HG02981 (cell line): Measurements from ENCODE around the gene IRAK1.
A peak's percentile ranks its signal among the peaks of the same experiment; 100 is the strongest.

Source experiments
- ATAC-seq: cut with Tn5 transposase; IDR thresholded peaks from one replicate; pipeline ENCODE4 v1.9.1; 2021; ENCODE audit warnings: mild to moderate bottlenecking, moderate library complexity; ENCODE audit not compliant: unreplicated experiment

IRAK1 gene

DNA sequence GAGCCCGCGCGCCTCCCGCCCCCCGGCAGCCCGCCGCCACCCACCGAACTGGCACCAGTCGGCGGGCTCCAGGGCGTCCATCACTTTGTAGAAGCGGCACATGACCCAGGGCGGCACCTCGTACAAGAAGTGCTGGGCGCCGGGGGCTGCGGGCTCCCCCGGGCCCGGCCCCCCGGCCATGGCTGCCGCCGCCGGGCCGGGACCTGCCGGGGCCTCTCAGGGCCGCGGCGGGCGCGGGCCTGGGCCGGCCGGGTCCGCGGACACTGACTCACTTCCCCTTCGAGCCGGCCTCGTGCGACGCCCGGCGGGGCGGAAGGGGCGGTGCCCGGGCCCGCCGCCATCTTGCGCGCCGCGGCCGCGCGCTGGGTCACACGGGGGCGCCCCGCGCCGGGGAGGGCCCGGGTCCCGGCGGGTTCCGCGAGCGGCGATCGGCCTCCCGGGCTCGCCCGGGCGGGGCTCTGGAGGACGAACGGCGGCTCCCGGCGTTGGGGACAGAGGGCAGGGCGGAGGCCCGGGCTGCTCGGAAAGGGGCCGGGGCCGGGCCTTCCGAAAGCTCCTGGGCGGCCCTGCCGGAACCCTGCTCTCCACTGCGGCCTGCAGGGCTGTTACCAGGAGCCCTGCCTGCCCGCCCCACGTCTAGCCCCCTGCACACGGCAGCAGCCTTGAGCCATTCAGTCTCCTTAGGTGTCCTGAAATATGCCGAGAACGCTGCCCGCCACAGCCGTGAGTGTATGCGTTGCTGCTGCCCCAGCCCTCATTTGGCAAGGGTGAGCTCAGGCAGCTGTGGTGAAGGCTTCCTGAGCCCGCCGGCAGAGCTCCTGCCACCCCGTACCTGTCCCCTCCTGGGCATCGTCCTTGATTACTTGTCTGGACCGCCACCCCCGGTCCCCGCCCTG, at the start of gene IRAK1:
TSS of gene IRAK1 (minus strand) at position 270 of the 896 bp plus-strand sequence. CDS start at position 180, 90 bp downstream.
- peak; percentile 67 for ATAC-seq

DNA sequence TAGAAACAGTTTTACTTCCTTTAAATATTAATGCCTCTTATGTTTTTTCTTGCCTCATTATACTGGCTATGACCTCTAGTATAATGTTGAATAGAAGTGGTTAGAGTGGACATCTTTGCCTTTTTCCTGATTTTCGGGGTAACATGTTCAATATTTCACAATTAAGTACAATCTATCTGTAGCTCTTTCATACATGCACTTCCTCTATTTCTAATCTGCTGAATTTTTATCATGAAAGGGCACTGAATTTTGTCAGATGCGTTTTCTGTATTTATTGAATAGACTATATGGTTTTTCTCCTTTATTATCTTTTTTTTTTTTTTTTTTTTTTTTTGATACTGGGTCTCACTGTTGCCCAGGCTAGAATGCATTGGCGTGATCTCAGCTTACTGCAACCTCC, 48.9 kb upstream of the IRAK1 start:
- ATAC-seq, result no peak

DNA sequence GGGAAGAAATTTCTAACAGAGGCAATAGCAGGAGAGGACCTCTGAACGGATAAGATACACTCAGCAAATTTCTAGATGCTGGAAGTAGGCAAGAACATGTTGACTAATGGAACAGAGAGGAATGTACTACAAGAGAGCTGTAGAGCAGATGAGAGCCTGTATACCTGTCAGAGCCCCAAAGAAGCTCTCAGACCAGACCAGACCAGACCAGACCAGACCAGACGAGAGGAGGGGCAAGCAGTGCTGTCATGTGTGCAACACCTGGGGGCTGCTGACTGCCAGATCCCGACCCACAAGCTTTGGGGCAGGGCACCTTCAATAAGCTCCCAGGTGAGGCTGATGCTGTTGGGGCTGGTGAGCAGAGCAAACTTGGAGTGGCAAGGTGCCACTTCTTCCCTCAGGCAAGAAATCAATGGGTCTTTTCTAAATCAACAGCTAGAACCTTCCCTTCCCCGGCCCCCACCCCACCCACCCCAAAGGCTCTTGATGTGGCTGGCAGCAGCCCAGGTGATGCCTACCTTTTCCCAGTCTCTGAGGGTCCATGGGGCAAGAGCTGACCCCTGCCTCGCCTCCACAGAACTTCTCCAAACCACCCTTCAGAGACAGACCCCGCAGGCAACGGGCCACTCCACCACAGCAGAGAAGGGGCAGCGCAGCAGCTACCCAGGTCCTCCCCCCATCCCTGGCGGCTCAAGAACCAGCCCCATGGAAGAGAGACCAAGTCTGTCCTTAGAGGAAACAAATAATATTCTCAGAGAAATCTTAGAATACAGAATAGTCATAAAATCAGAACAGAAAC, 45.1 kb upstream of the IRAK1 start:
- ATAC-seq, result no peak

DNA sequence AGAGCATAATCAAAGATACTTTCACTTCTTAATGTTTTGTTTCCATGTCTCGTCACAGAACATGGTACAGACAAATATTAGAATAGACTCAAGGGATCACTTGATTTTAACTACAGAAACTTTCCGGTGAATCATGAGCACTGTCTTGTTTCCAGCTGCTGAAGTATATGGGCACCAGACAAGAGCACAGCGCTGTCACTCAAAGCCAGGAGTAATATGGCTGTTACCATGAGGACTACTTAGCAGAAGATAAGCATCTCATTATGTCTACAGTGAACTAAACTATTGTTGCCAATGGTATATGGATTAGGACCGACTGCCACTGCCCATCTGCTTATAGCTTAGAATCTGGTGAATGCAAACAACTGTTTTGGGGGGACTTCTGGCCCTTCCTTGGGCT, 43.5 kb upstream of the IRAK1 start:
- ATAC-seq, result no peak

DNA sequence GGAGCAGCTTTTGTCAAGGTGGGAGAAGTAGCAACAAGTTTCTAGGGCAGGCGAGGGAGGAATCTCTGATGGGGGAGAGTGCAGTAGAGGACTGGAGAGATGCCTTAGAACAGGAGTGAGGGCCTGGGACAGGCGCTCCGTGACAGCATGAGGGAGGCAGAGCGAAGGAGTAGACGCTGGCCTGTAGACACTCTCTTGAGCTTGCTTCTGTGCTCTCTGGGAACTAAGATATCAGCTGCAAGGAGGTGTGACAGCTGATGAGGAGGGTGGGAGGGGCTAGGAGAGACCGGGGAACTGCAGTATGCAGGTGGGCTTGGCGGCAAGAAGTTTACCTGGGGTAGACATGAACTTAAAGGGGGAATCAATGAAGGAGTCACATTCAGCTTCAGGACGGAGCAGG, 42.1 kb upstream of the IRAK1 start:
- no peak for ATAC-seq

DNA sequence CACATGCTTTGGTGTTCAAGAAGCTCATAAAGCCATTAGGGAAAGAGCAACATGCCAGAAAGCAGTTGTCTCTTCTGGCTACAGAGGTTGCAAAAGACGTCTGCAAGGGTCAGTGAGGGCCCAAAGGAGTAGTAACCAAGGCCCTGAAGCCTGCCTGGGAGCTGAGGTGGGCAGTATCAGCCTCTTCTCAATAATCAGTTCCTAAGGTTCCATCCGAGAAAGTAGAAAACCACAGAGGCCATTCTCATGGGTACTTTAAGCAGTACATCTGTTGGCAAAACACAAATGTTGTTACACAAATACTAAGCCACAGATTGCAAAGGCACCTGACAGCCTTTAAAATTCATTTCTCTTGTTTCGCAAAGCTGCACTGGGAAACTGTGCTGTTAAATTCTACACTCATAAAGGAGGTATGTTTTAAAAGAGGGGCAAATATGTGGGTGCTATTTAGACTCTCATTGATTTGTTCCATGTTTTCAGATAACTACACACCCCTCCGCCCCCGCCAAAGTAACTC, 40.1 kb upstream of the IRAK1 start:
- no peak for ATAC-seq

DNA sequence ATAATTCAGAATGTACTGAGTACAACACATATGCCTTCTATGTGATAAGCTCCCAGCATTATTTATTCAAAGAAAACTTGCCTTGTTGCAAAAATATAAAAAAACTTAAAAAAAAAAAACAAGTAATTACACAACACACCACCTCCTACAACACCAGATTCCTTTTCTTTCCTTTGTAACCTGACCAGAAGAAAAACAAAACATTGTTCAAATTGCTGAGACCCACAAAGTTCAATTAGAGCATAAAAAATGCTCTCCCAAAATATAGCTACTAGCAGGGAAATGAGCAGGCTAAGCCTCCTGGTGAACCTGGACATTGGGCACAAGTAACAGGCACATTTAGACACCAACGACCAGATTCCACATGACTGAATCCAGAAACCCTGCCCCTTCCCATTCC, 39.5 kb upstream of the IRAK1 start:
- ATAC-seq, result no peak

DNA sequence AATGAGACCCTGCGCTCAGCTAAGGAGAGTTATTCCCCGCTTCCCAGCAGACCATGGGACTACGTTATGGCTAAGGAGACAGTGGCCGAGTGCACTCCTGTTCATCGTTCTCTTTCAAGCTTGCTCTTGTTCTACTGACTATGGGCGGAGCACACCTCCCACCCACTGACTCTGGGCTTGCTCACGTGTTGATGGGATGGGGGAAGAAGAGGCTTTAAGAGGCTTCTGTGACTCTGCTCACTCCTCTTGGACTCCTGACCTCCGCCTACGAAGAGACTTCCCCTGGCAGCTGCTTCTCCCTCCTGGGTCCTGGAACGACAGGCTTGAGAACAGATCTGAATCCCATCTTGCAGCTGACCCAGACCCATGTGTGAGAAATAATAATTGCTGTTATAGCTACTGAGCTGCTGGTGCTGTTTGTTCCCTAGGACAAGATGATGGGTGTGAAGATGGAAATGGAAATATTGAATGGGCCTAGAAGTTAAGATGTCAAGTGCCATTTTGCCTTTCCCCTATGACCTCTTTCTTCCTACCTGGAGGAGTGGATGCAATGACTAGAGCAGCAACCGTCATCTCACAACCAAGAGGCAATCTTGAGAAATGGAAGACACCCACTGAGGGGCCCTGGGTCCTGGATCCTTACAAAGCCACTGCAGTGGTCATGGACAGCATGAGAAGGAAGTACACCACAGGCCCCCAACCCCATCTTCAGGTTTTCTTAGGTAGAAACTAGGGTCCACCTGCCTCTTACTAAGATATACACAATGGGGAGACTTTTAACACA, 38.7 kb upstream of the IRAK1 start:
- no peak for ATAC-seq

DNA sequence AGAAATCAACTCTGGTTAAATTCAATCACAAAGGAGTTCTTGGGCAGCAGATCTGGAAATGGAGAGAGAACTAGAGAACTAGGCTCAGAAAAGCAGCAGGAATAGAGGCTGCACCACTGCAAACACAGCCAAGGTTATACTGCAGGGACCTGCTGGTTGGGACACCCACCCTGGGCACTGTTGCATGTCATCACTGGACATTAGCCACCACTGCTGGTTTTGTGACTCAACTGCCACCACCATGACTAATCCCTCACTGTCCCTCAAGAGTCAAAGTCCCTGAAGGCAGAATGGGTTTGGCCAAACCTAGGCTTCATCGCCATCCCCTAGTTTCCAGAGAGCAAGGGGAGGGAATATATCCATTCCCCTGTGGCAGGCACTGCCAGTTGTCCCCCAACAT, 38.1 kb upstream of the IRAK1 start:
- no peak for ATAC-seq

DNA sequence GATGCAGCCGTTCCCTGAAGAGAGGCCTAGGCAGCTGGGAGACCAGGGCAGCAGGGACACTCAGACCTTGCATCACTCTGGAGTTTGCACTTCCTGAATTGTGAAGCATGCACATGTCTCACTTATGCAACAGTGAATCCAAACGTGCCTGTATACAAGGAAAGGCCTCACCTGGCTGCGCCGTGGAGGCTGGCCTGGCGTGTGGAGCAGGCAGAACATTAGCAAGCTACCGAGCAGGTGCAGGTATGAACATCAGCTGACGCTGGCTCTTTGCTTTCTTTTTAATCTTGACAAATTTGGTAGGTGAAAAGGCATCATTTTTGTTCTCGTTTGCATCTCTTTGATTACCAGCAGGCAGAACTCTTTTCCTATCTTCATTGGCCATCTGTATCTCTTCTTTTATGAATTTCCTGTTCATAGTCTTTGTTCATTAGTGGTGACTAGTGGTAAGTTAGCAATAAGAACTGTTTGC, 37.1 kb upstream of the IRAK1 start:
- ATAC-seq, result no peak

DNA sequence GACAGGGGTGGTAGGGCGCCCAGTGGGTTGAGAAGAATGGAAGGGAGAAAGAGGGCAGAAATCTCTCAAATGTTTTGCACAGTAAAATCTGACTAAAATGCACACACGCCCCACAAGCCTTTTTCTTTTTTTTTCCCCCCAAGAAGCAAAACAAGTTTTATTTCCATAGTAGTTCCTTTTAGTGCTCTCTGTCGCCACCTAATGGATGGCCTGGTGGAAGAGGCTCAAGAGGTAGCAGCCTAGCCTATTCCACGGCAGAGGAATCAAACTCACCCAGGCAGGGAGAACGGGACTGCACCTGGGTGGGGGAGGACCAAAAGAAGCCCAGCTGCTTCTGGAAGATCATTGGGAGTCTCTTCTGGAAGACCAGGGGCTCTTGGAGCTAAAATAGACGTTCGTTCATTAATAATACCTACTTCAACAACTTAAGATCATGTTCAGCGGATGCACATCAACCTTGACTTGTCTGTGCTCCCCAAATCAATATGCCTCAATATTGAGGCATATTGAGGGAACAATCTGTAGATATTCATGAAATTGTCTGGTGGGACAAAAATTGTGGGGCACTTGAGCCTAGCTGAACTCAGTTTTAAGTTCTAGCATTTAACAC, 31.6 kb upstream of the IRAK1 start:
- no peak for ATAC-seq

DNA sequence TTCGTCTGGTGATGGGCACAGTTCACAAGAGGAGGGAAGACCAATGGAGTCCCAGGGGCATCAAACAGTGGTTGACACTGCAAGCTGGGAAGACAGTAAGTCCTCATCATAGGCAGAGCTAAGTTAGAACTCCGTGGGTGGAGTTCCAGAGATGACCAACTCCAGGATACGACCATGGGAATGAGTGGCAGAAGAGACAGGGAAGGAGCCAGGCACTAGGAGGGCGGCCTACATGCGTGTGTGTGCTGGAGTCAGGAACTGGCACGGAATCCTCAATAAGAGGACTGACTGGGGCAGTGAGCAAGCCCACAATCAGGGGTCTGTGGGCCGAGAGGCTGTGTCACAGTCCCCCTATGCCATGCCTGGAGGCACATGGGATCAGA, 30.4 kb upstream of the IRAK1 start:
- no peak for ATAC-seq

DNA sequence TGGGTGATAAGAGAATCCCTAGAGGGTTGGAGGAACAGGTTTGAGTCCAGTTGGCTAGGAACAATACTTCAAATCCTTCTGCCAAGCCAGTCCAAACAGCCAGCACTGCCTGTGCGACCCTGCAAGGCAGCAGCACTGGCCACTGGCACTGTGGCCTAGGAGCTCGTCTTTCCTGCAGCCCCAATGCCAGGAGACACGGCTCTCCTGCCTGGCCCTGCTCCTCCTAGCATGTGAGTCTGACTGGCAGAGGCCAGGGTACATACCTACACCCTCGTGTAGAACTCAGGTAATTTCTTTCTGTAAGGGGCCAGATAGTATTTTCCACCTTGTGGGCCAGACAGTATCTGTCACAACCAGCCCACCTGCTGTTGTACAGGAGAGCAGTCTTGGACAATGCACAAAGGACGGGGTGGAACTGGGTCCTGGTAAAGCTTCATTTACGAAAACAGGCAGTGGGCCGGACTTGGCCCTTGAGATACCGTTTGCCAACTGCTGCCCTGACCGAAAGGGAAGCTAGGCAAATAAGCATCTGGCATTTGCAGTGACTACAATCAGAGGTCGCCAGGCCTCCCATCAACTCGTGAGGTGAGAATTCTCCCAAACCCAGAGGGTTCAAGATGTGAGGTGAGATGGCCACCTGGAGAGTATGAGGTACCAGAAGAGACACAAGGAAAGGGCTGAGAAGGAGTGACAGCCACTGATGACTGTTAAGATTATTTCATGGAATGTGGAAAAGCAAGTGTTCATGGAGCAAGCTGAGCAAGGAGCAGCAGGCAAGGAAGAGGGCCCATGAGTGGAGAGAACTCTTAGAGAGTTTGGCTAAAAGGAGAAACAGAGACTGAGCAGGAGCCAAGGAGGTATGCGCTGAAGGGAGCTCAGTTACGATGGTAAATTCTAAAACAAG, 29.8 kb upstream of the IRAK1 start:
- ATAC-seq, result no peak

DNA sequence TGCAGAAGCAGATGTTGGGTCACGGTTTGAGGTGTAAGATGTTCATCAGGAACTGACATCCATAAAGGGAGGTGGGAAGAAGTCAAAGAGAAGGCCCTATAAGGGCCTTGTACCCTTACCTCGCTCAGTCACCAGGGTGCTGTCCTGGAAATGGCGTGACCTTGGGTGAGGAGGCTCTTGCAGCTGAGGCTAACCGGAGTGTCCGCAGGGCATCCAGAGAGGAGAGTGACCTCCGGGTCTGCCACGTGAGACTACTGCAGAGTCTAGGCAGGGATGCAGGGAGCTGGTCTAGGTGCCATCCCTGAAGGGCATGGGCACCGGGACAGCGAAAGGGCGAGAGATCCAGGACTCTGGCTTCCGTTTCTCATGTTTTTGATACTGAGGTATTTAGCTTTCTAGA, 28.7 kb upstream of the IRAK1 start:
- ATAC-seq, result no peak

DNA sequence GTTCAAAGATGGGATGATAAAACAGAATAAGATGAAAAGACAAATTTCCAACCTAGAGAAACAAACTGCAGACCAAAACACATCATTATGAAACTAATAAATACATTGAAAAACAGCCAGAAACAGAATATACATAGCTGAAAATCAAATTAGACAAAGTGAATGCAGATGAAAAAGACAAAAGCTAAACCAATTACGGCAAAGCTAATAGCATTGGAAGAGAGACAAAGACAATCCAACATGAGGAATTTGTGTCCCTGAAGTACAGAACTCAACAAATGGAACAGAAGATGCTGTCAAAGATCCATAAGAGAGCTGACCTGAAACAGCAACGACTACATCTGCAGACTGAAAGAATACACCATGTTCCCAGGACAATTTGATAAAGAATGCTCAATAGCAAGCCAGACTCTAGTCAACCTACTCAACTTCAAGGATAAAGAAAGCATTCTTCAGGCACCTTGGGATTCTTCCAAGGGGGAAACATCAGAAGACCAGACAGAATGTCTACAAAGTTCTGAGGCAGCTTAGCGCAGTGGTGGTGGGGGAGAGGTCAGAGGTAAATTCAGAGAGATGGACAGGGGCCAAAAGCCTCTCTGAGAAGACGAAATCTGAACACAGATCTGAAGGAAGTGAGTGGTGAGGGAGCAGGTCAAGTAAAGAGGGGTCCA, 27.4 kb upstream of the IRAK1 start:
- ATAC-seq, result no peak

DNA sequence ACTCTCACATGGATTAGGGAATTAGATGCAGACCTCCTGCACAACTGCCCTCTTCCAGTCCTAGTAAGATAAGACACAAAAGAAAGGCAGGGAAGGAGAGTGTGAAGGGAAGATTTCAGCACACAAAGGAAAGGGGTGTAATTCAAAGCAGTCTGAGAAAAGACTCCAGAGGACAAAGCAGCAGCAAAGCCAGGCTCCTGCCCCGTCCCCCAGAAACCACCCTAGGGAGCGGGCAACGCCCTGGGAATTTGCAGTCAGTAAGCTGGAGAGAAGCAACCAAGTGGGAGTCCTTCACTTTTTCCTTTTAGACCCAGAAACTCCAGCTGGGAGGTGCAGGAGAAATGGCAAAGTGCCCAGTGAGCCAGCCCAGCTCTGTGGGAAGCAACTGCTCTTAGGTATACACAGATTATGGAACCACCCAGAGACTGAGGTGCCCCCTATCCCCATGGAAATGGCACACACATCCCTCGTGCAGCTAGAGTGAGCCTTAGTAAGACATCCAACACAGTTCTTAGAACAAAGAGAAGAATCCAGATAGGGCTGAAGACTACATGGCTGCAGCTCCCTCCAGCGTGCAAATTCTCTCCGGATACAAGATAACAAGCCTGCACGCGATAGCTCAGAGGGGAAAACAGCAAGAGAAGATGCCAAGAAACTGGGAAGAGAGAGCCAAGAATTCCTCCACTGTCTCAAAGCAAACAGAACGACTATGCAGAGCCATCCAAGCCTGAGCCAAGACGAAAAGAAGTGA, 26.5 kb upstream of the IRAK1 start:
- ATAC-seq, result no peak

DNA sequence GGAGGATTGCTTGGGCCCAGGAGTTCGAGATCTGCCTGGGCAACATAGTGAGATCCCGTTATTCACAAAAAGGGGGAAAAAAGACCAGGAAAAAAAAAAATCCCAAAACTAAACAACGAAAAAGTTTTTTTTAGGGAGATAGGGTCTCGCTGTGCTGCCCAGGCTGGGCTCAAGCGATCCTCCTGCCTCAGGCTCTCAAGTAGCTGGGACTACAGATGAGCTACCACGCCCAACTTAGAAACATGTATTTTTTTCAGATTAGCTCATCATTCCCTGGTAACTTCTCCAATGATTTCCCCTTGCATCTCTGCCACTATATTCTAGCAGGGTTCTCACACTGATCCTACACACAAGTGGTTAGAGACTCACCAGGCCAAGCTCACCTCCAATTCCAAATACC, 24.4 kb upstream of the IRAK1 start:
- ATAC-seq, result no peak

DNA sequence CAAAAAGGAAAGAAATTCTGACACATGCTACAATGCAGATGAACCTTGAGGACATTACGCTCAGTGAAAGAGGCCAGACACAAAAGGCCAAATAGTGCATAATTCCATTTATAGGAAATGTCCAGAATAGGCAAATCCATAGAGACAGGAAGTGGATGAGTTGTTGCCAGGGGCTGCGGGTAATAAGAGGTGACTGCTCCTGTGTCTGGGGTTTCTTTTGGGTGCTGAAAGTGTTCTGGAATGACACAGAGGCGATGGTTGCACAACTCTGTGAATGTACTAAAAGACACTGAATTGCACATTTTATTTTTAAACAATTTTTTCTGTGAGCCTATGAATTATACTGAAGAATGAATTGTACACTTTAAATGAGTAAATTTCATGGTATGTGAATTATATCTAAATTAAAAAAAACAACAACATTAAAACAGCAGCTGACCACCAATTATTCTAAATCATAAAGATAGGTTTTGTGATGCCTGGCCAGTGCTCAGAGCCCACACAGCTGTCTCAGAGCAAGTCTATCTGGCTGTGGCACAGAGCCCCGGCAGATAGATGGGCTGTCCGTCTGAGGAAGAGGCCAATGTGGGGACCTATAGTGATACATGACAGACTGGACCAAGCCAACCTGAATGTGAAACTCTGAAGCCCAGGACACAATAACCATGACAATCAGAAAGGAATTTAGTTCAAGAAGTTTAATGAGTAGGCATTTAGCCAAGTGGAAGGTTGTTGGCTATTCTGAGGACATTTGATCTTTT, 23.5 kb upstream of the IRAK1 start:
- no peak for ATAC-seq
